ENCODE data around the gene DRC3.

DRC3 gene

GRCh38 chr17:18028952-18029540, 56.4 kb downstream of the DRC3 start:
- Histone ChIP-seq H3K9ac (peak overlapping the region in 3 of 11 experiments; percentile 7 to 27 (median 8); a peak in 2 of 22 replicates), H4K20me1 (peaks cover 0 to 55% (median 17%) of the 10 kb centered on the region in 11 experiments; a peak in 15 of 22 replicates), H3K4me3 (no peak overlapping the region), H3K4me1 (peaks cover 63 to 76% (median 71%) of the 10 kb centered on the region in 10 experiments), H3K9me3 (replicated peaks in 1 of 11) (no peaks in the 10 kb centered on the region), H3K36me3 (peaks cover 11 to 40% (median 20%) of the 10 kb centered on the region in 11 experiments; a peak in 19 of 22 replicates), H3K4me2 (peak overlapping the region in 9 of 11 experiments; percentile 22 to 84 (median 59); a peak in 18 of 22 replicates), H3K27me3 (no peaks in the 10 kb centered on the region), H3K27ac (peak overlapping the region in 1 of 11 experiments; percentile 4; a peak in 1 of 22 replicates)
- no peak for TF ChIP-seq Cebpa-rat (IDR thresholded peaks at IDR 0.05)

- Histone ChIP-seq H3K4me3 (peak overlapping the region in 4 of 10 experiments; percentile 5 to 29 (median 12); a peak in 3 of 20 replicates), H3K27me3 (no peaks in the 10 kb centered on the region), H4K20me1 (peaks cover 14 to 64% (median 34%) of the 10 kb centered on the region in 11 experiments; a peak in 19 of 22 replicates), H3K36me3 (peaks cover 6 to 25% (median 13%) of the 10 kb centered on the region in 11 experiments; a peak in 15 of 22 replicates), H3K9ac (peak overlapping the region; percentile 18 to 65 (median 50); a peak in 18 of 22 replicates), H3K27ac (peak overlapping the region; percentile 51 to 69 (median 61); a peak in 21 of 22 replicates), H3K4me2 (peak overlapping the region; percentile 73 to 92 (median 84)), H3K9me3 (replicated peaks in 1 of 11) (no peaks in the 10 kb centered on the region), H3K4me1 (peaks cover 48 to 64% (median 58%) of the 10 kb centered on the region in 10 experiments)
- 0 out of 22 replicates have a peak, but pooled peaks of 1 of the 11 experiments have one; percentile 29 for TF ChIP-seq Cebpa-rat (IDR thresholded peaks at IDR 0.05)
Observed at GRCh38 chr17:18031955-18032354, 59.3 kb downstream of the DRC3 start.

GRCh38 chr17:18033442-18034099, 60.9 kb downstream of the DRC3 start:
- Histone ChIP-seq H3K27ac (peak overlapping the region in 1 of 11 experiments; percentile 69; a peak in 1 of 22 replicates), H3K4me2 (peak overlapping the region; percentile 73 to 92 (median 84))
- no peak for TF ChIP-seq Cebpa-rat (IDR thresholded peaks at IDR 0.05)

GRCh38 chr17:18035704-18036103, 63.0 kb downstream of the DRC3 start:
- 0 out of 22 replicates have a peak, but pooled peaks cover 0 to 12% (median 0%) of the 10 kb centered on the region in 11 experiments for H3K36me3 ChIP-seq
- H3K9ac ChIP-seq, result no peak overlapping the region
- H3K4me2 ChIP-seq, result no peak overlapping the region
- no peak overlapping the region for H3K4me3 ChIP-seq
- no peaks in the 10 kb centered on the region for H3K27me3 ChIP-seq
- H4K20me1 ChIP-seq, result peaks cover 23 to 66% (median 46%) of the 10 kb centered on the region in 11 experiments; a peak in 20 of 22 replicates
- TF ChIP-seq Cebpa-rat (IDR thresholded peaks at IDR 0.05), result no peak
- H3K27ac ChIP-seq, result no peak overlapping the region
- no peaks in the 10 kb centered on the region for H3K9me3 ChIP-seq (replicated peaks in 1 of 11)
- peaks cover 51 to 64% (median 57%) of the 10 kb centered on the region in 10 experiments for H3K4me1 ChIP-seq

More at GRCh38 chr17:18033442-18034099, 60.9 kb downstream of the DRC3 start:
- Histone ChIP-seq H3K9ac (no peak overlapping the region), H3K4me3 (no peak overlapping the region), H4K20me1 (peaks cover 23 to 66% (median 44%) of the 10 kb centered on the region in 11 experiments; a peak in 20 of 22 replicates), H3K4me1 (peaks cover 48 to 64% (median 57%) of the 10 kb centered on the region in 10 experiments), H3K36me3 (0 out of 22 replicates have a peak, but pooled peaks cover 0 to 12% (median 0%) of the 10 kb centered on the region in 11 experiments), H3K9me3 (replicated peaks in 1 of 11) (no peaks in the 10 kb centered on the region), H3K27me3 (no peaks in the 10 kb centered on the region)

- Histone ChIP-seq H3K36me3 (0 out of 22 replicates have a peak, but pooled peaks cover 0 to 12% (median 0%) of the 10 kb centered on the region in 11 experiments), H3K27me3 (no peaks in the 10 kb centered on the region), H3K4me1 (peaks cover 53 to 65% (median 56%) of the 10 kb centered on the region in 10 experiments), H3K9me3 (replicated peaks in 1 of 11) (no peaks in the 10 kb centered on the region), H3K4me2 (peak overlapping the region; percentile 90 to 99 (median 95)), H3K4me3 (peak overlapping the region; percentile 70 to 95 (median 86); a peak in 16 of 20 replicates), H4K20me1 (peaks cover 26 to 58% (median 51%) of the 10 kb centered on the region in 11 experiments; a peak in 20 of 22 replicates), H3K27ac (peak overlapping the region in 8 of 11 experiments; percentile 5 to 85 (median 76); a peak in 13 of 22 replicates), H3K9ac (peak overlapping the region; percentile 5 to 94 (median 88); a peak in 18 of 22 replicates)
- no peak for TF ChIP-seq Cebpa-rat (IDR thresholded peaks at IDR 0.05)
Observed at GRCh38 chr17:18037486-18037885, 64.8 kb downstream of the DRC3 start.

GRCh38 chr17:18038149-18038850, 65.6 kb downstream of the DRC3 start:
- Histone ChIP-seq H3K4me3 (peak overlapping the region; percentile 70 to 95 (median 86)), H3K36me3 (0 out of 22 replicates have a peak, but pooled peaks cover 0 to 12% (median 0%) of the 10 kb centered on the region in 11 experiments), H3K4me1 (peaks cover 48 to 61% (median 52%) of the 10 kb centered on the region in 10 experiments), H4K20me1 (peaks cover 31 to 57% (median 46%) of the 10 kb centered on the region in 11 experiments; a peak in 19 of 22 replicates), H3K9me3 (replicated peaks in 1 of 11) (no peaks in the 10 kb centered on the region), H3K27me3 (no peaks in the 10 kb centered on the region), H3K4me2 (peak overlapping the region; percentile 90 to 99 (median 95)), H3K9ac (peak overlapping the region; percentile 70 to 94 (median 89)), H3K27ac (peak overlapping the region; percentile 31 to 85 (median 76); a peak in 21 of 22 replicates)
- no peak for TF ChIP-seq Cebpa-rat (IDR thresholded peaks at IDR 0.05)

GRCh38 chr17:18038861-18039534, 66.3 kb downstream of the DRC3 start, which contains the start of the genes ATPAF2 and GID4:
Gene ATPAF2, minus strand, starts transcription at chr17:18039168. Its CDS starts 155 bp downstream, at chr17:18039013.
Gene GID4, plus strand, starts transcription at chr17:18039408. Its CDS starts 57 bp downstream, at chr17:18039465.
- Histone ChIP-seq H3K36me3 (peaks cover 0 to 14% (median 1%) of the 10 kb centered on the region in 11 experiments; a peak in 5 of 22 replicates), H3K4me1 (peaks cover 46 to 61% (median 50%) of the 10 kb centered on the region in 10 experiments), H3K9me3 (replicated peaks in 1 of 11) (no peaks in the 10 kb centered on the region), H4K20me1 (peaks cover 28 to 59% (median 43%) of the 10 kb centered on the region in 11 experiments; a peak in 19 of 22 replicates), H3K4me3 (peak within 1 kb of the TSS; percentile 70 to 95 (median 86)), H3K9ac (peak within 1 kb of the TSS; percentile 86 to 94 (median 89)), H3K27ac (peak within 1 kb of the TSS; percentile 75 to 85 (median 84)), H3K4me2 (peak within 1 kb of the TSS; percentile 93 to 100 (median 99)), H3K27me3 (no peaks in the 10 kb centered on the region)
- no peak for TF ChIP-seq Cebpa-rat (IDR thresholded peaks at IDR 0.05)

Measured in BLaER1 treated with 17β-estradiol and CSF1 and Interleukin-3, amounts not matched to agents 10 nM and 100 nM (cell line).